NCI-H460 (cell line): ENCODE results near the gene PCDHGA4. TPM values are rescaled to one million over a fixed set of nuclear protein-coding genes. Genes with fewer than 3 reads are reported as not detected.

Experiments
- total RNA-seq: library from RNA; depleted of rRNA; stranded (reverse); fragments of >200 nt; shearing (Covaris generic); gene quantifications from 2 replicates; pipeline ENCODE4 v1.2.3, GENCODE V29; 2014; rRNA removed

The PCDHGA4 gene
- total RNA-seq, 1 experiment from 2014 or later: 0.79 TPM

Other genes with a start within 250 kb of the PCDHGA4 start
- gene PCDHB4, start 233.2 kb upstream of the PCDHGA4 start, total RNA-seq: not detected in 2 replicates
- gene PCDHB5, start 219.8 kb upstream of the PCDHGA4 start, total RNA-seq: 0.07 TPM in 1 of 2 replicates, not detected in the other
- gene PCDHB6, start 205.0 kb upstream of the PCDHGA4 start, total RNA-seq: not detected in 2 replicates
- 0.17 and 0.25 TPM in 2 replicates for gene PCDHB7, start 182.4 kb upstream of the PCDHGA4 start, total RNA-seq
- 0.14 and 0.22 TPM in 2 replicates for gene PCDHB8, start 177.2 kb upstream of the PCDHGA4 start, total RNA-seq
- 0.32 and 0.69 TPM in 2 replicates for gene PCDHB16, start 172.6 kb upstream of the PCDHGA4 start, total RNA-seq
- 0.40 and 0.69 TPM in 2 replicates for gene PCDHB9, start 167.9 kb upstream of the PCDHGA4 start, total RNA-seq
- gene PCDHB10, start 162.7 kb upstream of the PCDHGA4 start, total RNA-seq: 0.35 and 0.72 TPM in 2 replicates
- gene PCDHB11, start 155.4 kb upstream of the PCDHGA4 start, total RNA-seq: 5.4 and 6.0 TPM in 2 replicates
- 0.75 and 0.99 TPM in 2 replicates for gene PCDHB12, start 146.3 kb upstream of the PCDHGA4 start, total RNA-seq
- gene PCDHB13, start 141.1 kb upstream of the PCDHGA4 start, total RNA-seq: 2.2 and 2.5 TPM in 2 replicates
- 2.7 and 2.8 TPM in 2 replicates for gene PCDHB14, start 131.7 kb upstream of the PCDHGA4 start, total RNA-seq
- gene PCDHB15, start 109.6 kb upstream of the PCDHGA4 start, total RNA-seq: 0.12 and 0.20 TPM in 2 replicates
- not detected in 2 replicates for gene SLC25A2, start 51.0 kb upstream of the PCDHGA4 start, total RNA-seq
- 91.7 and 130 TPM in 2 replicates for gene TAF7, start 34.2 kb upstream of the PCDHGA4 start, total RNA-seq
- gene PCDHGA1, start 24.5 kb upstream of the PCDHGA4 start, total RNA-seq: 0.72 and 1.6 TPM in 2 replicates
- 0.12 TPM in 2 replicates for gene PCDHGA2, start 16.3 kb upstream of the PCDHGA4 start, total RNA-seq
- 0.17 TPM in 1 of 2 replicates, not detected in the other for gene PCDHGA3, start 11.2 kb upstream of the PCDHGA4 start, total RNA-seq
- gene PCDHGB1, start 4.9 kb upstream of the PCDHGA4 start, total RNA-seq: 1.1 and 2.6 TPM in 2 replicates
- gene PCDHGB2, start 5.0 kb downstream of the PCDHGA4 start, total RNA-seq: 1.8 and 2.0 TPM in 2 replicates
- 0.58 and 0.62 TPM in 2 replicates for gene PCDHGA5, start 9.1 kb downstream of the PCDHGA4 start, total RNA-seq
- 0.52 and 1.1 TPM in 2 replicates for gene PCDHGB3, start 15.2 kb downstream of the PCDHGA4 start, total RNA-seq
- gene PCDHGA6, start 18.9 kb downstream of the PCDHGA4 start, total RNA-seq: 1.1 and 1.2 TPM in 2 replicates
- gene PCDHGA7, start 27.7 kb downstream of the PCDHGA4 start, total RNA-seq: 0.54 and 0.55 TPM in 2 replicates
- gene PCDHGB4, start 32.7 kb downstream of the PCDHGA4 start, total RNA-seq: 5.5 and 5.6 TPM in 2 replicates
- gene PCDHGA8, start 37.6 kb downstream of the PCDHGA4 start, total RNA-seq: 0.97 and 1.4 TPM in 2 replicates
- gene PCDHGB5, start 42.9 kb downstream of the PCDHGA4 start, total RNA-seq: 0.72 and 1.6 TPM in 2 replicates
- gene PCDHGA9, start 47.8 kb downstream of the PCDHGA4 start, total RNA-seq: 0.92 and 1.6 TPM in 2 replicates
- gene PCDHGB6, start 53.0 kb downstream of the PCDHGA4 start, total RNA-seq: 0.55 and 0.62 TPM in 2 replicates
- 5.1 TPM in 2 replicates for gene PCDHGA10, start 58.0 kb downstream of the PCDHGA4 start, total RNA-seq
- 0.79 and 0.89 TPM in 2 replicates for gene PCDHGB7, start 62.7 kb downstream of the PCDHGA4 start, total RNA-seq
- gene PCDHGA11, start 66.0 kb downstream of the PCDHGA4 start, total RNA-seq: 0.52 and 0.87 TPM in 2 replicates
- gene PCDHGA12, start 75.5 kb downstream of the PCDHGA4 start, total RNA-seq: 0.20 and 0.42 TPM in 2 replicates
- gene PCDHGC3, start 120.9 kb downstream of the PCDHGA4 start, total RNA-seq: 5.9 and 7.0 TPM in 2 replicates
- 0.12 TPM in 2 replicates for gene PCDHGC4, start 130.0 kb downstream of the PCDHGA4 start, total RNA-seq
- gene PCDHGC5, start 134.1 kb downstream of the PCDHGA4 start, total RNA-seq: 0.30 TPM in 1 of 2 replicates, not detected in the other